Measurements from ENCODE around the gene ARL15. TPM values are rescaled to one million over a fixed set of nuclear protein-coding genes. Genes with fewer than 3 reads are reported as not detected.

Gene ARL15
- total RNA-seq, 2 donors from 2014 or later: 11.4 to 22.8 TPM

- DNase-seq (ENCODE audit: low spot score): no peak
- peaks cover 0 to 29% of the 10 kb centered on the region in 2 donors for H3K4me1 ChIP-seq
- H3K36me3 ChIP-seq: no peaks in the 10 kb centered on the region
- peak overlapping the region; percentile 31 to 48 for H3K27ac ChIP-seq
- H3K9me3 ChIP-seq: no peaks in the 10 kb centered on the region
- peak; percentile 21 to 62 for TF ChIP-seq CTCF (IDR thresholded peaks at IDR 0.05)
- H3K4me3 ChIP-seq: peak overlapping the region; percentile 19 to 25
- H3K27me3 ChIP-seq: no peaks in the 10 kb centered on the region
These were observed 55.7 kb downstream of the ARL15 start for GRCh38 chr5:54254482-54255198.

GRCh38 chr5:54251981-54252380 is 58.4 kb downstream of the ARL15 start:
- Histone ChIP-seq H3K4me1 (peaks cover 0 to 29% of the 10 kb centered on the region in 2 donors), H3K27ac (no peak overlapping the region)
- no peak for TF ChIP-seq CTCF (IDR thresholded peaks at IDR 0.05)

GRCh38 chr5:54249210-54250028 is 61.0 kb downstream of the ARL15 start:
- DNase-seq (ENCODE audit: low spot score): no peak
- Histone ChIP-seq H3K27me3 (no peaks in the 10 kb centered on the region), H3K9me3 (no peaks in the 10 kb centered on the region), H3K4me3 (no peak overlapping the region), H3K36me3 (no peaks in the 10 kb centered on the region), H3K4me1 (peaks cover 0 to 15% of the 10 kb centered on the region in 2 donors), H3K27ac (no peak overlapping the region)
- TF ChIP-seq CTCF (IDR thresholded peaks at IDR 0.05): no peak

More at GRCh38 chr5:54251981-54252380, 58.4 kb downstream of the ARL15 start:
- Histone ChIP-seq H3K36me3 (no peaks in the 10 kb centered on the region), H3K4me3 (no peak overlapping the region), H3K9me3 (no peaks in the 10 kb centered on the region), H3K27me3 (no peaks in the 10 kb centered on the region)
- no peak for DNase-seq (ENCODE audit: low spot score)

GRCh38 chr5:54247226-54247625 is 63.1 kb downstream of the ARL15 start:
- H3K9me3 ChIP-seq: no peaks in the 10 kb centered on the region
- no peaks in the 10 kb centered on the region for H3K27me3 ChIP-seq
- DNase-seq (ENCODE audit: low spot score): no peak
- H3K36me3 ChIP-seq: no peaks in the 10 kb centered on the region
- H3K4me3 ChIP-seq: no peak overlapping the region
- no peak overlapping the region for H3K27ac ChIP-seq
- TF ChIP-seq CTCF (IDR thresholded peaks at IDR 0.05): no peak
- peaks cover 0 to 12% of the 10 kb centered on the region in 2 donors for H3K4me1 ChIP-seq

DNA sequence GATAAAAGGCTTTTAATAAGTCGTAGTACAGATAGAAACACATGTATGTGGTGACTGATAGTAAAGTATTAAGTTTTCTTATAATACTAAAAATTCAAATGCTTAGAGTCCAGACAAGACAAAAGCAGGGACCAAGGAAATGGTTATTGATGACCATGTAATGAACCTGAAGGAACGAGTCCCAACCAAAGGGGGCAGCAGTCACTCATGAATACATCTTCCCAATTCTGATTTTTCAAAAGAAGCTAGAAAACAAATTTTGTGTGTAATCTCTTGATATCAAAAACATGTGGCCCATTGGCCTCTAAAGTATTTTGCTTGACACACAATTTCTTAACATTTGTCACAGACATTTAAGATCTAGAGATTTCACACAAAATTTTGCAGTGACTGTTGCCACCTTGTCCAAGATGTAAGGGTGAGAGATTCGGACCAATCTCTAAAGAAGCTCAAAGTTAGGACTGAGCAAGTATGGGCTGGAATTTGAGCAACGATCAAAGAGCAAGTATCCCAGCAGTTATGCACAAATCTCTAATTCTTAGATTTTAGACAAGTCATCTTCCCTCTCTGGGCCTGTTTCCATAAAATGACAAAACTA is 66.8 kb downstream of the ARL15 start:
- Histone ChIP-seq H3K27me3 (no peaks in the 10 kb centered on the region), H3K27ac (no peak overlapping the region), H3K9me3 (no peaks in the 10 kb centered on the region), H3K36me3 (no peaks in the 10 kb centered on the region), H3K4me1 (no peaks in the 10 kb centered on the region), H3K4me3 (no peak overlapping the region)
- TF ChIP-seq CTCF (IDR thresholded peaks at IDR 0.05): peak; percentile 29 to 74
- no peak for DNase-seq (ENCODE audit: low spot score)
